CD4-positive, alpha-beta T cell treated with Interleukin-4 for 1 hour (primary cell): Measurements from ENCODE around the gene ARMC8.

Experiments
- DNase-seq, 2 donors: peaks; one replicate each; pipeline ENCODE4 v3.0.0-alpha.2; 2020 to 2022

The ARMC8 gene

GRCh38 chr3:138317687-138318086, 130.6 kb downstream of the ARMC8 start:
- DNase-seq: no peak

GRCh38 chr3:138323971-138324370, 136.9 kb downstream of the ARMC8 start:
- DNase-seq: no peak

GRCh38 chr3:138325990-138326389, 138.9 kb downstream of the ARMC8 start:
- no peak for DNase-seq

- DNase-seq: no peak
These were observed 139.9 kb downstream of the ARMC8 start for GRCh38 chr3:138326866-138327595.

GRCh38 chr3:138327831-138328230, 140.7 kb downstream of the ARMC8 start:
- no peak for DNase-seq

GRCh38 chr3:138328341-138328740, 141.2 kb downstream of the ARMC8 start:
- DNase-seq: no peak

- DNase-seq: peak; percentile 93 to 94
These were observed 142.3 kb downstream of the ARMC8 start, which contains the start of gene NME9 for GRCh38 chr3:138329127-138329983. Gene NME9, minus strand, starts transcription at chr3:138329851. Its CDS starts 516 bp downstream, at chr3:138329335.

- DNase-seq: no peak
These were observed 142.8 kb downstream of the ARMC8 start for GRCh38 chr3:138329984-138330293.

- no peak for DNase-seq
These were observed 144.2 kb downstream of the ARMC8 start for GRCh38 chr3:138331143-138331894.

- DNase-seq: peak in 1 of 2 donors; percentile 41
These were observed 145.5 kb downstream of the ARMC8 start for GRCh38 chr3:138332472-138333073.

- DNase-seq: no peak
These were observed 147.5 kb downstream of the ARMC8 start for GRCh38 chr3:138334608-138335007.

- no peak for DNase-seq
These were observed 149.4 kb downstream of the ARMC8 start for GRCh38 chr3:138336454-138336999.

- DNase-seq: no peak
These were observed 151.1 kb downstream of the ARMC8 start for GRCh38 chr3:138338244-138338643.

GRCh38 chr3:138338811-138339210, 151.7 kb downstream of the ARMC8 start:
- no peak for DNase-seq

GRCh38 chr3:138340511-138340910, 153.4 kb downstream of the ARMC8 start:
- no peak for DNase-seq

- no peak for DNase-seq
These were observed 157.7 kb downstream of the ARMC8 start for GRCh38 chr3:138344754-138345153.
